BLaER1 treated with 17β-estradiol and CSF1 and Interleukin-3, amounts not matched to agents 10 nM and 100 nM (cell line): Measurements from ENCODE around the gene EDAR.

Source experiments
- H3K27ac ChIP-seq, 11 experiments: shearing (Covaris generic); formaldehyde crosslinking; 2 replicates each; pipeline ENCODE4 v1.8.1; 2022
- H3K27me3 ChIP-seq, 11 experiments: shearing (Covaris generic); formaldehyde crosslinking; 2 replicates each; pipeline ENCODE4 v1.8.1; 2022
- H3K36me3 ChIP-seq, 11 experiments: shearing (Covaris generic); formaldehyde crosslinking; 2 replicates each; pipeline ENCODE4 v1.8.1; 2022
- H3K4me1 ChIP-seq, 10 experiments: shearing (Covaris generic); formaldehyde crosslinking; 2 replicates each; pipeline ENCODE4 v1.8.1; 2022
- H3K4me2 ChIP-seq, 11 experiments: shearing (Covaris generic); formaldehyde crosslinking; 2 replicates each; pipeline ENCODE4 v1.8.1; 2022
- H3K4me3 ChIP-seq, 10 experiments: shearing (Covaris generic); formaldehyde crosslinking; 2 replicates each; pipeline ENCODE4 v1.8.1; 2022
- H3K9ac ChIP-seq, 11 experiments: shearing (Covaris generic); formaldehyde crosslinking; 2 replicates each; pipeline ENCODE4 v1.8.1; 2022
- H3K9me3 ChIP-seq, 11 experiments: shearing (Covaris generic); formaldehyde crosslinking; replicated peaks in 1 of 11; 2 replicates each; pipeline ENCODE4 v1.8.1; 2022
- H4K20me1 ChIP-seq, 11 experiments: shearing (Covaris generic); formaldehyde crosslinking; 2 replicates each; pipeline ENCODE4 v1.8.1; 2022
- Cebpa-rat ChIP-seq, 11 experiments: shearing (Covaris generic); IDR thresholded peaks; 2 replicates each; pipeline ENCODE4 v1.8.1; 2022

The EDAR gene

DNA sequence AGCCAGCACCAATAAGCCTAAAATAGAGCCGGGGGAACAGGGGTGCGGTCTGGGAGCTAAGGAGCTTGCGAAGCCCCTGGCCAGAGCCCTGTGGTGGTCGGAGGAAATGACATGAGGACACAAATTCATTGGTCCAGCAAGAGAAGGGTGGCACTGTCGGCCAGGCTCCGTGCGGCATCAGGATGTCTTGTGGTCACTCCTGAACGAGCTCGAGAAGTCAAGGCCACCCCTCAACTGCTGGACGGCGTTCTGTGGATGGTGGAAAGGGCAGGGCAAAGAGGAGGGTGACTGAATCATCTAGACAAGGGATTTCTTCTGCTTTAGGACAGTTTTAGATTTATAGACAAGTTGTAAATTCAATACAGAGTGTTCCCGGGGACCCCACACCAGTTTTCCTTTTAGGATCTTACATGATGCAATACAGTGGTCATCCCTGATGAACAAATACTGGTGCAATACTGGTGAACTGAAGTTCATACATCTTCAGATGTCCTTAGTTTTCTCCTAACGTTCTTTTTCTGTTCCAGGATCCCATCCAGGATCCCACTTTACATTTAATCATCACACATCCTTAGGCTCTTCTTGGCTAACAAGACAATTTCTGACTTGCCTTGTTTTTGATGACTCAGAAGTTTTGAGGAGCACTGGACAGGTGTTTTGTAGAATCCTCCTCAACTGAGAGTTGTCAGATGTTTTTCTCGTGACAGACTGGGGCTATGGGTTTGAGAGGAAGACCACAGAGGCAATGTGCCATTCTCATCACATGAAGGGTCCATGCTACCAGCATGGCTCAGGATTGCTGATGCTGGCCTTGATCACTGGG, 13.2 kb downstream of the EDAR start:
- no peaks in the 10 kb centered on the region for H3K27me3 ChIP-seq
- no peak overlapping the region for H3K4me2 ChIP-seq
- H3K9ac ChIP-seq: no peak overlapping the region
- H3K36me3 ChIP-seq: no peaks in the 10 kb centered on the region
- H3K9me3 ChIP-seq: no peaks in the 10 kb centered on the region
- no peak overlapping the region for H3K27ac ChIP-seq
- H3K4me3 ChIP-seq: no peak overlapping the region
- TF ChIP-seq Cebpa-rat (IDR thresholded peaks at IDR 0.05): no peak
- H4K20me1 ChIP-seq: no peaks in the 10 kb centered on the region
- peaks cover 0 to 11% (median 4%) of the 10 kb centered on the region in 10 experiments; a peak in 6 of 20 replicates for H3K4me1 ChIP-seq

DNA sequence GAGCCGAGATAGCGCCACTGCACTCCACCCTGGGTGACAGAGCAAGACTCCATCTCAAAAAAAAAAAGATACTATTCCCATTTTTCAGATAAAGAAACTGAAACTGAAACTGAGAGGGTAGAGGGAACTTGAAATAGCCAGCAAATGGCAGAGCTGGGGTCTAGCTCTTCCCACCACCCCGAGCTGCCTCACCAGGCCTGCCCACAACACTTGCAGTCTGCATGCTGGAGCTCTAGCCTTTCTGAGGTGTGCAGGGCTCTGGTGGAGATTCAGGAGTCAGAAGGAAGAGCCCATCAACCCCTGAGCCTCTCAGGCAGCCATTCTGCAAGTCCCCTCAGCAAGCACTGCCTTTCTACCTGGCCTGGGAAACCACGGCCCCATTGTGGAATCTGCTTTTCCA, 14.3 kb downstream of the EDAR start:
- no peaks in the 10 kb centered on the region for H4K20me1 ChIP-seq
- H3K4me3 ChIP-seq: no peak overlapping the region
- H3K36me3 ChIP-seq: no peaks in the 10 kb centered on the region
- no peak for TF ChIP-seq Cebpa-rat (IDR thresholded peaks at IDR 0.05)
- H3K27me3 ChIP-seq: no peaks in the 10 kb centered on the region
- no peaks in the 10 kb centered on the region for H3K9me3 ChIP-seq
- peaks cover 0 to 9% (median 2%) of the 10 kb centered on the region in 10 experiments; a peak in 2 of 20 replicates for H3K4me1 ChIP-seq
- peak overlapping the region in 5 of 11 experiments; percentile 1 to 48 (median 8); a peak in 4 of 22 replicates for H3K4me2 ChIP-seq
- no peak overlapping the region for H3K27ac ChIP-seq
- no peak overlapping the region for H3K9ac ChIP-seq

DNA sequence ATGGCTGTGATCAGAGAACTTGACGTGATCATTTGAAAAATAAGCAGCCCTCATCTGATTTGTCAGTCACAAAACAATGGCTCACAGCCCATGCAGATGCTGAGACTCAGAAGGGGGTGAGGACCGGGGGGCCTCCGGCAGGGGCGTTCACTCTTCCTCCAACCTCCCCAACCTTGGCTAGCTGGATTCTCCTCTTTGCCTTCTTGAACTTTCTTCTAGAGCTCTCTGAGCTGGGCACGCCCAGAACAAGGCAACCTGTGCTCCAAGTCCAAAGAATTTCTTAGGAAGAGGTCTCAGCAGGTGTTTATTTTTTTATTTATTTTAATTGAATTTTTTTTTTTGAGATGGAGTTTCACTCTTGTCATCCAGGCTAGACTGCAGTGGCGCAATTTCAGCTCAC, 16.4 kb downstream of the EDAR start:
- Histone ChIP-seq H3K4me2 (no peak overlapping the region), H3K36me3 (no peaks in the 10 kb centered on the region), H3K4me1 (peaks cover 0 to 9% (median 2%) of the 10 kb centered on the region in 10 experiments; a peak in 2 of 20 replicates), H3K9me3 (no peaks in the 10 kb centered on the region), H4K20me1 (no peaks in the 10 kb centered on the region; a peak in 1 of 22 replicates), H3K27me3 (no peaks in the 10 kb centered on the region), H3K4me3 (no peak overlapping the region), H3K9ac (no peak overlapping the region), H3K27ac (no peak overlapping the region)
- TF ChIP-seq Cebpa-rat (IDR thresholded peaks at IDR 0.05): no peak

DNA sequence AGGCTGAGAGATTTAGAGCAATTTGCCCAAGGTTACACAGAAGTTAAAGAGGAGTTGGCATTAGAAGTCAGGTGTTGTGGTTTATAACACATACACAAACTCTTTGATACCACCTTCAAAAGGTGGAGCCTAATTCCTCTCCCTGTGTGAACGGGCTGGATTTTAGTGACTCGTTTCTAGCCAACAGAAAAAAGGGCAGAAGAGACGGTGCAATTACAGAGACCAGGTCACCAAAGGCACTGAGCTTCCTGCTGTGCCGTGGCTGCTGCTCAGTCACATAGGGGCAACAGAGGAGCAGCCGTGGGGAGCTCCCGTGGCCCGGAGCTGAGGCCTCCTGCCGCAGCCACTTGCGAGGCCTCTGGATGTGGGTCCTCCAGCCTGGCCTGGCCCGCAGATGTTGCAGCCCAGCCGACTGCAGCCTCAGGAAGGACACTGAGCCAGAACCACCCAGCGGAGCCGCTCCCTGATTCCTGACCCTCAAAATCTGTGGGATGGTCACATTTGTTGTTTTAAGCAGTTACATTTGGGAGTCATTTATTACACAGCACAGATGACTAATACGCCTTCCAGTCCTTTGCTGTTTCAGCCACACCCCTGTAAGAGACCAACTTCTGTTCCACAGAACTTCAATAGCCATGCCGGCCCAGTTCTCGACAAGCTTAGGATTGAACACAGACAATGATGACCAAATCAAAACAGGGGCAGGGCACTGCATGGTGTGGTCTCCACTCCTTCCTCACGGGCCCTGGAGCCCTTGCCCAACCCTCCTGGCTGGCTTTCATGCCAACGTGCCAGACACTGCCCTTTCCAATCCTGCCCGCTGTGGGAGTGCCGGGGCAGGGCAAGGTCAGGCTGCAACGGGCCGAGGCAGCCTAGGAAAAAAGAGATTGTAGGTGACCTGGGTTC, 17.1 kb downstream of the EDAR start:
- Histone ChIP-seq H3K9me3 (no peaks in the 10 kb centered on the region), H3K9ac (no peak overlapping the region), H3K4me2 (no peak overlapping the region), H3K4me3 (no peak overlapping the region), H3K27me3 (no peaks in the 10 kb centered on the region), H3K27ac (no peak overlapping the region), H3K36me3 (no peaks in the 10 kb centered on the region), H3K4me1 (peaks cover 0 to 9% (median 2%) of the 10 kb centered on the region in 10 experiments; a peak in 2 of 20 replicates), H4K20me1 (no peaks in the 10 kb centered on the region; a peak in 1 of 22 replicates)
- no peak for TF ChIP-seq Cebpa-rat (IDR thresholded peaks at IDR 0.05)

DNA sequence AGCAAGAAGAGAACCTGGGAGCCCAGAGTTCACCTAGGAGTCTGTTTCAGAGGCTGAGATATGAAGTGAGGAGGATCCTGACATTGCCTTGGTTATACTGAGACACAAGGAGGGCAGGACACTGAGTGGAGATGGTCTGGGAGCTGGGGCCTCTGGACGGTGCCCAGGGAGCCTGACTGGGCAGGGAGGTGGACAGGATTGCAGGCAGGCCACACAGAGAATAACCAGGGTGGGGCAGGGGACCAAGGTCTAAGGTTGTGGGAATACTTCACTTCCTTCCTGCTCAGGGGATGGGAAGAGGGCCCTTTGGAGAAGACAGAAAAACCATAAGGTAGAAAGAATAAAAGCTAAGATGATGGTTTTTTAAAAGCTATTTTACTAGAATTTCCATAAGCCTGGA, 18.7 kb downstream of the EDAR start:
- Histone ChIP-seq H3K4me2 (no peak overlapping the region), H3K27ac (no peak overlapping the region), H3K9me3 (no peaks in the 10 kb centered on the region), H3K36me3 (no peaks in the 10 kb centered on the region), H4K20me1 (no peaks in the 10 kb centered on the region; a peak in 1 of 22 replicates), H3K27me3 (no peaks in the 10 kb centered on the region), H3K4me3 (no peak overlapping the region), H3K9ac (no peak overlapping the region), H3K4me1 (peaks cover 0 to 9% (median 2%) of the 10 kb centered on the region in 10 experiments; a peak in 2 of 20 replicates)
- no peak for TF ChIP-seq Cebpa-rat (IDR thresholded peaks at IDR 0.05)

DNA sequence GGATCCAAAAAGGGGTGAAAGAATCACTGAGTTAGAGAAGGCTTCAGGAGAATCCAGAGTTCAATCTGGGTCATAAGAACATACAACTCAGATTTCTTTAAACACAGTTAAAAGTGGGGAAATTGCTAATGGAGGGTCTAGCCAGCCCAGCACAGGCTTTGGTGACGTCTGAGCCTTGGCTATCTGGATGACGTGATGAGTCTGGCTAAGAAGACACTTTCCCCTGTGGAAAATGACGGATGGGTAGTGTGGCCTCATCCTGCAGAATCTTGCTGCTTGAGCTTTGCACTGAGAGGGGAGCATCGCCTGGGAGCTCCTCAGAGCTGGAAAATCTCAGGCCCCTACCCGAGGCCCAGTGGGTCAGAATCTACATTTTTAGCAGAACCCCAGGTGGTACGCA, 19.2 kb downstream of the EDAR start:
- Histone ChIP-seq H3K4me2 (no peak overlapping the region), H4K20me1 (no peaks in the 10 kb centered on the region; a peak in 1 of 22 replicates), H3K27me3 (no peaks in the 10 kb centered on the region), H3K4me1 (peaks cover 0 to 8% (median 2%) of the 10 kb centered on the region in 10 experiments; a peak in 2 of 20 replicates), H3K36me3 (no peaks in the 10 kb centered on the region), H3K4me3 (no peak overlapping the region), H3K27ac (no peak overlapping the region), H3K9ac (no peak overlapping the region), H3K9me3 (no peaks in the 10 kb centered on the region)
- no peak for TF ChIP-seq Cebpa-rat (IDR thresholded peaks at IDR 0.05)

DNA sequence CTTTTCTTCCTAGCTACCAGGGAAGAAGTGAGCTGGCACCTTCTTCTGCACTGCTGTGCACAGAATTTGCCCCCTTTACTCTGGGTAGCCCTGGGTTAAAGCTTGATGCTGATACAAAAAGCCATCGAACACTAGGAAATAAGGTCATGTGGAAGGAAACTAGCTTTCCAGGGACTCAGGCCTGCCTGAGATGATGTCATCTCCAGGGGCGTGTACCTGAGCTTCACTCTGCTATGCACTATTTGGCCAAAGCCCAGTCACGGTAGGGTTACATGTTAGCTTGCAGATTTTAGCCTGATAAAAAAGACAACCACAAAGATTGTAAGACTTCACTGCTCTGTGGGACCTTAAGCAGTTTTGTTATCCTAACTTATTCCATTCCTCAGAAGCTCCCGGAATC, 20.4 kb downstream of the EDAR start:
- Histone ChIP-seq H3K4me3 (no peak overlapping the region), H3K36me3 (no peaks in the 10 kb centered on the region), H3K9me3 (no peaks in the 10 kb centered on the region), H3K4me2 (no peak overlapping the region), H3K9ac (no peak overlapping the region), H3K4me1 (no peaks in the 10 kb centered on the region), H3K27me3 (no peaks in the 10 kb centered on the region), H4K20me1 (no peaks in the 10 kb centered on the region; a peak in 1 of 22 replicates), H3K27ac (no peak overlapping the region)
- TF ChIP-seq Cebpa-rat (IDR thresholded peaks at IDR 0.05): no peak; a peak in 1 of 22 replicates

DNA sequence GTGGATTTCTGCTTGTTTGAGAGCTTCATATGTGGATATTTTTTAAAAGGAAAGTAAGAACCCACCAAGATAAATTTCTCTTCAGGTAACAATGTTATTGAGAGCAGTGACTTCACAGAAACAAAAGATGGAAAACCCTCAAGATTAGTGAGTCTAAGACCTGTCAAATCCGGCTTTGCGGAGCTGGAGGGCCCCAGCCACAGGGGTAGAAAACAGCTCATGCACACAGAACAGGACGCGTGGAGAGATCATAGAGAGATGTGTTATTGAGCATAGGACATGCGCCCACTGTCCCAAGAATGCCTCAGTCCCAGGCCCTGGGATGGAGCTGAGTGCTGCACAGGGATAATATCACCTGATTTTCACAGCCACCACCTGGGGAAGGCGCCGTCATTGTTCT, 21.3 kb downstream of the EDAR start:
- H3K36me3 ChIP-seq: no peaks in the 10 kb centered on the region
- TF ChIP-seq Cebpa-rat (IDR thresholded peaks at IDR 0.05): no peak
- H3K4me1 ChIP-seq: no peaks in the 10 kb centered on the region
- H3K27ac ChIP-seq: no peak overlapping the region
- H3K9ac ChIP-seq: no peak overlapping the region
- H3K4me3 ChIP-seq: no peak overlapping the region
- no peaks in the 10 kb centered on the region; a peak in 1 of 22 replicates for H4K20me1 ChIP-seq
- no peak overlapping the region for H3K4me2 ChIP-seq
- no peaks in the 10 kb centered on the region for H3K9me3 ChIP-seq
- no peaks in the 10 kb centered on the region for H3K27me3 ChIP-seq

DNA sequence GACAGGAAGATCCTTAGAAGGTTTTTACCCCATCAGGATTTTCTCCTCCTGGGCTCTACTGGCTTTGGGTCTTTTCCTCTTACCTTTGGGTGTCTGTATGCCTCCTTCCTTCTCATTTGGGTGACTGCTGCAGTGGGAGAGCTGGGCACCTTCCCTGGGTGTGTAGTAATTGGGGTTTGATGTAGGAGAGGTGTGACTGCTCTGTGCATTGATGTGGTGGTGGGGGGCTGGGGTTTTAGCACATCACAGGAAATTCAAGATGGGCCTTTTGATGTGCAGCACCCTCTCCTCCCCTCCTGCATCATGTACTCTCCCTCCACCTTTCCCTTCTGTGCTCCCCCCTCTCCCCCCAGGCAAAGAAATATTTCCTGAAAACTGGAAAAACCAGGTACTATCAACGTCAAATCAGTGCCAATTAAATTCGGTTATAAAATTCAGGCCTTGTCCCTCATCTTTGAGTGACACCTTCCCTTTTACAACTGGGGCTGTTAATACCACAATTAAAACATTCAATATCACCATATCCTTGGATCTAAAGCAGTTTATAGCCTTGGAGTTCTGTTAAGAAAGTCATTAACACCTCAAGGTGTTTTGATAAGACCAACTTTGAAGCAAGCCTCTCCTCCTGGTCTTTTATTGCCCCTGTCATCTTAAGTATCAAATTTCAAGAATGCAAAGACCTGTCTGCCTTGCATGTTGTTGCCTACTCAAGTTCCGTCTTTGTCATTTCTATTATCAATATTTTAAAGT, 23.3 kb downstream of the EDAR start:
- TF ChIP-seq Cebpa-rat (IDR thresholded peaks at IDR 0.05): no peak
- H3K27ac ChIP-seq: no peak overlapping the region
- no peak overlapping the region for H3K4me2 ChIP-seq
- H3K9ac ChIP-seq: no peak overlapping the region
- no peaks in the 10 kb centered on the region for H3K27me3 ChIP-seq
- H4K20me1 ChIP-seq: no peaks in the 10 kb centered on the region; a peak in 1 of 22 replicates
- H3K9me3 ChIP-seq: no peaks in the 10 kb centered on the region
- H3K4me1 ChIP-seq: no peaks in the 10 kb centered on the region
- no peak overlapping the region for H3K4me3 ChIP-seq
- no peaks in the 10 kb centered on the region for H3K36me3 ChIP-seq
